SIG-M5 treated with dmso at 0.1 percent for 504 hours (cell line): ENCODE data around the gene CPA1.
A peak's percentile ranks its signal among the peaks of the same experiment; 100 is the strongest.

Source experiments
- DNase-seq: peaks from one replicate; lab custom pipeline; 2025; ENCODE audit not compliant: unreplicated experiment; lab: John Stamatoyannopoulos, UW

Gene CPA1

DNA sequence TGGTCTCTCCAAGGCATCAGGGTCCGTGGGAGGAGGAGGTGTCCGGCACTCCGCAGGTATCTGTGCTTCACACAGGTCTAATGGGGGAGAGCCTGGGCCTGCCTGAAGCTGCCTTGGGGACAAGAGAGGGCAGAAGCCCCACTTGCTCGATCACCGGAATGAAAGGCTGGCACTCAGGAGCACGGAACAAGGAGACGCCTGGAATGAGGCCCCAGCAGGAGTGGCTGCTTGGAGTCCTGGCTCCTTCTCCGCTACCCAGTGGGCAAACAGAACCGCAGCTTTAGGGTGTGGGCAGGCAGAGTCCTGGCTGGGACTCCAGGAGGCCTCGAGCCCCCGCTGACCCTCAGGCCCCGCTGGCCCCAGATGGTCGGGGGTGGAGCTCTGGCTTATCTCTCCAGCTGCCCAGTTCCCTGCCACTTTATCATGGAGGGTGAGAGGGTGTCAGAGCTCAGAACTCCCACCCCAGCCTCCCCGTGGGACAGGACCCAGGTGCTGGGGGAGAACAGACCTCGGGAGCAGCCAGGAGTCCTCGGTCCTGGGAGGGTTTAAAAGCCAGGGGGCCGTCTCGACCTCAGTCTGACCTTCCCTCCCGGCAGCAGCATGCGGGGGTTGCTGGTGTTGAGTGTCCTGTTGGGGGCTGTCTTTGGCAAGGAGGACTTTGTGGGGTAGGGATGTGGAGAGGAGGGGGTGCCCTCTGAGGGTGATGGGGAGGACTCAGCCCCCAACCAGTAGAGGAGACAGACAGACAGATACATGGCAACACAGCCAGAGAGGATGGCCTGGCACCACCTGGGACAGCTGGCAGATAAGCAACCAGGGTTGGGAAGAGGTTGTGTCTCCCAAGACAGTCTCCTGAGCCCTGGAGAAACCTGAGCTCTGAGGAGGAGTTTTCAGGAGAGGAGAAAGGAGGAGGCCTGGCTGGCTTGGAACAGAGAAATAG is at the start of gene CPA1:
Gene CPA1 (plus strand): TSS at position 574 of the 940 bp plus-strand sequence. CDS start 27 bp downstream, at position 601.
- no peak for DNase-seq

DNA sequence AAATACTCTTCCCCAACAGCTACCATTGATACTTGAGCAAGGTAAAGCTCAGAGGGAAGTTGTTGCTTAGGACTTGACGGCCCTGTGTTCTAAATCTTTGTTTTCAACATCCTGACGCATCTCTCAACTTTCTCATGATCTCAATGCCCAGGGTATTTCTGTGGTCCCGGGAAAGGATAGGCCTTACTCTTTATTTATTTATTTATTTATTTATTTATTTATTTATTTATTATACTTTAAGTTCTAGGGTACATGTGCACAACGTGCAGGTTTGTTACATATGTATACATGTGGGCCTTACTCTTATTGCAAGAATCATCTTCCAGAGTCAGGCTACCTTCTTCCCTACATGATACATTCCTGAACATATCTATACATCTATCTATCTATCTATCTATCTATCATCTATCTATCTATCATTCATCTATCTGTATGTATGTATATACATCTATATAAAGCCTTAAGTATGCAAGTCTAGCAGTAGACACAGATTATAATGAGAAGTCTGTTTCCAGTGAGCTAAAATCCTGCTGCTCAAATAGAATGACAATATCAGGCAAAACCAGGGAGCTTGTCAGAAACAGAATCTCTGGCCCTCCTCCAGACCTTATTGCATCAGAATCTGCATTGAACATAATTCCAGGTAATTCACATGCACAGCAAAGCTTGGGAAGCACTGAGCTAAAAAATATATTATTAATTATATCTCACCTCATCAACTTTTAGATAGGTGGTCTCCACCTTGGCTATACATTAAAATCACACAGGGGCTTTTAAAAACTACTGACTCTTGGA is 47.8 kb upstream of the CPA1 start:
- DNase-seq: no peak

- DNase-seq: no peak
These were observed 46.5 kb upstream of the CPA1 start for GRCh38 chr7:130333832-130334231.

GRCh38 chr7:130334274-130334673 is 46.0 kb upstream of the CPA1 start:
- DNase-seq: no peak

DNA sequence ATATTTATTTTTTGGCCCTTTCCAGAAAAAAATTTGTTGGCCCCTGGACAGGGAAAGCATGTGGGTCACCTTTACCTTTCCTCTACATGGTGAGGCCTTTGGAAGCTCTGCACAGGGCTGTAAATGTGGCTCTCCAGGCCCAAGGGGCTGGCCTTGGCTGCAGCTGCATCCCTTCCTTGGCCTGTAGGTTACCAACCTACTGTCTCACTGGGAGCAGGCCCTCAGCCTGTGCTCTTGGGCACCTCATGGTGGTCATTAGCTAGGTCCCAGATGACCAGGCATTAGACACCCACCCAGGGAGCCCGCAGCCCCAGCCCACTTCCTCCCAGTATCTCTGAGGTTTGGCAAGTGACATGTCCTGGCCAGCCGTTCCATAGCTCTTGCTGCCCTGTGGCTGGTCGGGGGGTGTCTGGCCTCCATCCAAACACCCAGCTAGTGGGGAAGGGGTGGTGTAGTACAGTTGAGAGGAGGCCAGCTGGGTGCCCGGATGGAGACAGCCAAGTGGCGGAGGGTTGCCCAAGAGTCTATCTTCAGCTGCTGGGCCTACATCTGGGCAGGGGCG is 42.8 kb upstream of the CPA1 start:
- DNase-seq: no peak

DNA sequence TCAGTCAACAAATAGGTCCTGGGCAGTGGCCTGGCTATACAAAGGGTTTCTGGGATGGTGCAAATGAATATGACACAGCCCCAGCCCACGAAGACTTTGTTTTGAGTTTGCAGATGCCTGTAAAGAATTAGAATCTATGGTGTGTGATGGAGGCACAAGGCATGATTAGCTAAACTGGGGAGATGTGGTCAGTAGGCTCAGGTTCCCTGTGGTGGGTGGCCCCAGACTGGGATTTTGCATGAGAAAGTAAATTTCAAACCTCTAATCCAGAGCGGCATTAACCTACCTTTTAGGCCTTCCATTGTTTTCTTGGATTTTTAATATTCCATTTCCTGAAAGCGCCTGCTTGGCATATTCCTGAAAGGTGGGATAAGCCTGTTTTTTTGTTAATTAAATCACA is 42.1 kb upstream of the CPA1 start:
- no peak for DNase-seq

DNA sequence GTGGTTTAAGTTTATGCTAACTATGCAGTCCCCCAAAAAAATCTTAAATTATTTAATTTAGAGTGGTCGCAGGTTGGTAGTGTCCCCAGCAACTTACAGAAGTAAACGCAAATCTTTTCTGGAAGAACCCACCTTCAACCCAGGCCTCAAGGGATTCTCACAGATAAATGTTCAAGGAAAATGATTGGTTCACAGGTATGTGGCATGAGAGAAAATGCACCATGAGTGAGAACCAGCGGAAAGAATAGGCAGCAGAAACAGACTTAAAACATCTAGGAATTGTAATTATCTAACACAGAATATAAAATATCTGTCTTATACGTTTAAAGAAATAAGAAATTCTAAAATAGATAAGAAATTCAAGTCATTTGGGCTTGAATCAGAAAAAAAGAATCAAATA is 38.4 kb upstream of the CPA1 start:
- DNase-seq: no peak

DNA sequence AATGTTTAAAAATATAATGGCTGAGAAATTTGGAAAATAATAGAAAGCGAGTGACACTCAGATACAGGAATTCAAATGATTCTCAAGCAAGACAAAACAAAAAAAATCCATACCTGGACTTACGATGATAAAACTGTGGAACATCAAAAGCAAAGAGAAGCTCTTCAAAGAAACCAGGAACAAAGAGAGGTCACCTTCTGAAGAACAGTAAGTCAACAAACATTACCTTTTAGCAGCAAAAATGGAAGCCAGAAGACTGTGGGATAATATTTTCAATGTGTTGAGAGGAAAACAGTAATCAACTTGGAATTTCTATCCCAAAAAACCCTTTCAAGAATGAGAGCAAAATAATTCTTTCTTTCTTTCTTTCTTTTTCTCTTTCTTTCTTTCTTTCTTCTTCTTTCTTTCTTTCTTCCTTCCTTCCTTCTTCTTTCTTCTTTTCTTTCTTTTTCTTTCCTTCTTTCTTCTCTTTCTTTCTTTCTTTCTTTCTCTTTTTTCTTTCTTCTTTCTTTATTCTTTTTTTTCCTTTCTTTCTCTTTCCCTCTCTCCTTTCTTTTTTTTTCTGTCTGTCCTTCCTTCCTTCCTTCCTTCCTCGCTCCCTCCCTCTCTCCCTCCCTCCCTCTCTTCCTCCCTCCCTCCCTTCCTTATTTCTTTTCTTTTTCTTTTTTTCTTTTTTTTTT is 37.5 kb upstream of the CPA1 start:
- DNase-seq: no peak

DNA sequence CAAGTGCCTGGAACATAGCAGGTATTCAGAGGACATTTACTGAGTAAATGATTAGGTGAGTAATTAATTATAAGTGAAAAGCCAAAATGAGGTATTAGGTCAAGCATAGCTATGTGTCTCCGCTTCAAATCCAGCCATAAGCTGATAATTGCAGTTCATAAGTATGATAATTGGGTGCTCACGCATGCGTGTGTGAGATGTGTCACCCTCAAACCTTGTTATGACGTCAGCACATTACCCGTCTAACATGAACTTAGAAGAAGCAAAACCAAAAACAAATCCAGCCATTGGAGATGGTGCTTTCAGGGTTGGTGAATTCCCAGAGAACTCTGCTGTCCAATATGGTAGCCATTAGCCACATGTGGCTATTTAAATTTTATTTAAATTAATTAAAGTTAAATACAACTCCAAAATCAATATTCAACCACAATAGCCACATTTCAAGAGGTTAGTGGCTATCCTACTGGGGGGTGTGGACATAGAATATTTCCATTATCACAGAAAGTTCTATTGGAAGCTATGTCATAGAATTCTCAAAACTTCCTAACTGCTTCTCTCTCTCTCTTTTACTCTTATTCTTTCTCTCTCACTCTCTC is 35.9 kb upstream of the CPA1 start, which contains the start of gene CPA5:
Gene CPA5 (plus strand): TSS at position 546 of the 596 bp plus-strand sequence. CDS start 1,670 bp downstream, outside the sequence.
- no peak for DNase-seq

DNA sequence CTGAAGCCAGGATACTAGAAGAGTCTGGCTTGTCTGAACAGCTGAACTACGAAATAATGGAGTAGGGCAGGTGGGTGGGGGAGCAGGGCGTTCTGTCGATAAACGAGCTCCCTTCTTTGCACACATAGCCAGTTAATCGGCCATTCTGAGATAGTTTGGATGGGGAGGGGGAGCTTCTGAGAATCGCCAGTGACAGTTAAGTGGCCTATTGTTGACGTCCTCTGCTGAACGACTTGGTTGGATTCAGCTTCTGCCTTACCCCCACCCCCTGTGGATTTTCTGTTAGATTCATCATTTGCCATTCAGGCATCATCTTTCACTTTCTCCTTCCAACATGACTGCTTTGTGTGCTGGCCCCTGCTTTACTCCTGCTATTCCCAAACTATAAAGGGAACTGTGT is 35.2 kb upstream of the CPA1 start:
- DNase-seq: no peak

DNA sequence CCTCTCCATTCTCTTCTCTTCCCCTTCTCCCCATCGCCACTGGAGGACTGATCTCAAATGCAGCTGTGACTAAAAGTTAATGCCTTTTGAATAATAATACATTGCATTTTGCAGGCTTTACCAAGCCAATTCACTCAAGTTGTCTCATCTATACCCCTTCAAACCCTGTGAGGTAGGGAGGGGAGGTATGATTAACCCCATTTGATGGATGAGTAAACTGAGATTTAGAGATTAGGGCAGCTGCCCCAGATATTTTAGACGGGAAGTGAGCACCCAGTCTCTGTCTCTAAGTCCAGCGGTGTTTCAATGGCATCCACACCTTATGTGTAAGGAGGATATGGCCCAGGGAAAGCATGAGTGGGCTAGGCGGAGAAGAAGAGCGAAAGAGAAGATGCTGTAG is 34.6 kb upstream of the CPA1 start:
- DNase-seq: no peak

GRCh38 chr7:130346177-130346905 is 34.0 kb upstream of the CPA1 start:
- no peak for DNase-seq

DNA sequence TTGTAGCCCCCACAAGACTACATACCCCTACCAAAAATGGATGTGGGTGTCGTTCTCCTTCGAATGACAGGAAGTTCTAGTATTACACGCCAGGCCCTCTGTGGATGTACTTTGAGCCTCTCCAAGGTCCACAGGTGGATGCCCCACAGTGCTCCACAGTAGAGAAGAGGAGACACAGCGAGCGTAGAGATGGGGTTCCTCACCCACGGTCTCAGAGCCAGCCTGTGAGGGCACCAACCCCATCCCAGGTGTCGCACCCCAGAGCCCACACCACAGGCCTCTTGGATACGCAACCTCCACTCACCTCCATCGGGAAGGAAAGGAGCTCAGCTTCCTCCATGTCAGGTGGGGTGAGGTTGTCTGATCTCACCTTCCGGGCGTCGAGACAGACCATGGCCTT is 33.4 kb upstream of the CPA1 start:
- DNase-seq: no peak

DNA sequence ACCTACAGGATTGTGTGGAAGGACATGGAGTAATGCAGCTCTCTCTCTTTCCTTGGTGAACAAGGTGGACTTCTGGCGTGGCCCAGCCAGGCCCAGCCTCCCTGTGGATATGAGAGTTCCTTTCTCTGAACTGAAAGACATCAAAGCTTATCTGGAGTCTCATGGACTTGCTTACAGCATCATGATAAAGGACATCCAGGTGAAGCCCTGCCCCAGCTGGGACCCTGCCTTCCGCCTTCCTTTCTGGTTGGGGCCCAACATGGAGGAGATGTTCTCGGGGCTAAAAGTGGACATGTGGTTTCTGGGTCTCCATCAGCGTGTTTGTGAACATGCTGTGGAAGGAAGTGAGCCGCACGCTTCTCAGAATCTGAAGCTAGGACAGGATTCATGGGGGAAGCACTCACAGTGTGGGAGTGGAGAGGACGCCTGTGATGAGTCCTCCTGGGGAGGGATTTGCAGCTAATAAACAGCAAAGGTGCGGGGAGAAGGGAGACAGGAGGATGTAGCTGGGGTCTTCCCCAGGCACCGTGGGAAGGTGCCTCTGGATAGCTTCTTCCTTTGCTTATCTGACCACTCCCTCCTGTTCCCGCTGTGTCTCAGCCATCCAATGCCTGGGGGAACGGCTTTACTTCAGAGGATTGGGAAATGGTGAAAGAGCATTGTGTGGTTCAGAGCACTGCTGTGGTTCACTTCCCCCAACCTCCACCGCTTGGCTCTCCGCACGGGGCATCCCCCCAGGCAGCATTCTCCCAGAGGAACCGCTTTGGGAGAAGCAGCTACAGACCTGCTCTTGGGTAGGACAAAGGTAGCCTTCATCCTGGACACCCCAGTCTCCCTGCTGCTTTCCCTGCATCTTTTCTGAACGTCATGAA is 30.1 kb upstream of the CPA1 start:
- DNase-seq: peak; percentile 31

- no peak for DNase-seq
These were observed 29.1 kb upstream of the CPA1 start for GRCh38 chr7:130350945-130351790.

DNA sequence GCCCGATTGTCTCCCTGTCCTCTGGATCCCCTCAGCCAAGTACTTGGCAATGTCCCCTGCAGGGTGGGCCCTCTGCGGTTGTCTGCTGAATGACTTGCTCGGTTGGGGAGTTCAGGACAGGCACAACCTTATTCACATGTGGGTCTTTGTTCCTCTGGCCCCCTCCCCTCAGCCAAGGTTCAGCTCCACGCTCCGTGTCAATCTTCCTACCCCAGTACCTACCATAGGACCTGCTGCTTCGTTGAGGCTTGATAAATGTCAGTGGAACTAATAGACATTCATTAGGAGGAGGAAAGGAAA is 28.6 kb upstream of the CPA1 start:
- no peak for DNase-seq

DNA sequence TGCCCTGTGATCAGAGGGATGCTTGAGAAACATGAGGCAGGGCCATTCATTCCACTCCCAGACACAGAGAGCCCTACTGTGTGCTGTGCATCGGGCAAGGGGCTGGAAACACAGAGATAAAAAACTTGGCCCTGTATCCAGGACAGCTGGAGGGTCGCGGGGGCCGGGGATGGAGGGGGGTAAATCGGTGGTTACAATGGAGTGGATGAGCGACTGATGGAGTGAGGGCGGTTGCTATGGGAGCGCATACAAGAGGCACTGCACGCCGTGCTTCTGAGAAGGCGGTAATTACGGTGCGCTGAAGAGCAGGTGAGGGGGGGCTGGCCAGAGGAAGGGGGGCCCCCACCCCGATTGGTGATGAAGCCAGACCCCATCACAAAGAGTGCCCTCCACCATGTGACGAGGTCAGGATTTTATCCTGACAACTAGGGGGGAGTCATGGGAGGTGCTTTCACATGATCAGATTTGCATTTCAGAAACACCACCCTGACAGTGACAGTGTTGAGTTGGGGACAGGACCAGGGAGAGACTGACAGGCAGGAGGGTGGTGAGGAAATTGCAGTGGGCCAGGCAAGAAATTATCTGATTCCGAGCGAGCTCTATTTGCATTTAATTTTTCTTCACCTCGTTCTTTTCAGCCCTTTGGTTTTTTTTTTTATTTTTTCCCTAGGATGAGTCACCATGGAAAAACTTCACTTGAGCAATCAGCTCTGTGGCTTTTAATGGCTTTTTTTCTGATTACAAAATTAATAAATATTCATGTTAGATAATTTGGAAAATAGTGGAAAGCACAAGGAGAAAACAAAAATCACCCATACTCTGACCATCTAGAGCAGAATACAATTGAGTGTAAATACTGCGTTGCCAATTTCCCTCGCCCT is 27.9 kb upstream of the CPA1 start:
- DNase-seq: no peak
